Superior temporal gyrus (tissue), 1 donor: ENCODE results near the gene HELT.

Experiments
- DNase-seq: peaks from one replicate; pipeline ENCODE4 v3.0.0-alpha.2; 2016; ENCODE audit errors: extremely low spot score

The HELT gene

GRCh38 chr4:185003596-185004351, 14.5 kb upstream of the HELT start:
- no peak for DNase-seq

DNA sequence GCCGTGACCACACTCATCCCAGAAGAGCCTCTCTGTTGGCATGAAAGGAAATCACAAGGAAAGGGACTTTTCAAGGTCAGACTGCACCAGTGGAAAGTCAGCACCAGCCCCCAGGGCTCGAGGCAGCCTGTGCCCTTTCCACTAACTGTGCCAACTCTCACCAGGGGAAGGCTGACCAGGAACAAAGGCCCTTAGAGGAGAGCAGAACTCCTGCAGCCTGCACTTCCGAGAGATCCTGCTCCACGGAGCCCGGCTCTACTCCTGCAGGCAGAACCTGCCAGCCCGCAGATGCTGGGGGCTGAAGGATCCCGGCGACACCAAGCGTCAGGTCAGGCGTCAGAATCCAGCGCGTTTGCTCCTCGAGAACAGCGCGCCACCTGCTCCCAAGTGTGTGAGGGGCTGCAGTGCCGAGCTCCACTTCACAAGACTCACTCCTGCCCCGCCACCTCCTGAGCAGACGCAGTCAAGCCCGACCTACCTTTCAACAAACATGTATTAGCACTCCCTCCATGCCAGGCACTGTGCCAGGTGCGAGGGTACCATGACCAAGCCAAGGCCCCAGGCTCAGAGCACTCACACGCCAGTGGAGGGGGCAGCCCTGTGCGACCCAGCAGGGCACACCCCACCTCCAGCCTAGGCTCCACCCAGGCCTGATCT, 13.6 kb upstream of the HELT start:
- no peak for DNase-seq

DNA sequence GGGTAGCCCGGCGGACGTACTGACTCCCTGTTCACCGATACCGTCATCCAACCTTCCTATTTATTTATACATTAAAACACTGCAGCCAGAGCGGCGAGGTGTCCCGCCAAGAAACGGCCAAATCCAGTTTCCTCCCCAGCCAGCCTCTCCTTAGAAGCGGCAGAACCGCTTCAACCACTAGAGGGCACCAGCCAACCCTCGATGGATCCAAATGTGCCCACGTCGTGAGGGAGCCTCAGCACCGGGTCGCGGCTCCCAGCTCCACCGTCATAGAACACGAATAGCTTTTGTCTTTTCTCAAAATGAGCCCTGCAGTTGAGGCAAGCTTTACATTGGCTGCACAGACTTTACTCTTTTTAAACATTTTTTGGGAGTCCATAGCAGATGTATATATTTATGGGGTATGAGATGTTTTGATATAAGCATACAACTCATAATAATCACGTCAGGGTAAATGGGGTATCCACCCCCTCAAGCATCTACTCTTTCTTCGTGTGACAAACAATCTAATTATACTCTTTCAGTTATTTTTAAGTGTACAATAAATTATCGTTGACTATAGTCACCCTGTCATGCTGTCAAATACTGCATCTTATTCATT, 13.0 kb upstream of the HELT start:
- DNase-seq: peak; percentile 90

GRCh38 chr4:185011408-185011807, 6.9 kb upstream of the HELT start:
- DNase-seq: no peak

DNA sequence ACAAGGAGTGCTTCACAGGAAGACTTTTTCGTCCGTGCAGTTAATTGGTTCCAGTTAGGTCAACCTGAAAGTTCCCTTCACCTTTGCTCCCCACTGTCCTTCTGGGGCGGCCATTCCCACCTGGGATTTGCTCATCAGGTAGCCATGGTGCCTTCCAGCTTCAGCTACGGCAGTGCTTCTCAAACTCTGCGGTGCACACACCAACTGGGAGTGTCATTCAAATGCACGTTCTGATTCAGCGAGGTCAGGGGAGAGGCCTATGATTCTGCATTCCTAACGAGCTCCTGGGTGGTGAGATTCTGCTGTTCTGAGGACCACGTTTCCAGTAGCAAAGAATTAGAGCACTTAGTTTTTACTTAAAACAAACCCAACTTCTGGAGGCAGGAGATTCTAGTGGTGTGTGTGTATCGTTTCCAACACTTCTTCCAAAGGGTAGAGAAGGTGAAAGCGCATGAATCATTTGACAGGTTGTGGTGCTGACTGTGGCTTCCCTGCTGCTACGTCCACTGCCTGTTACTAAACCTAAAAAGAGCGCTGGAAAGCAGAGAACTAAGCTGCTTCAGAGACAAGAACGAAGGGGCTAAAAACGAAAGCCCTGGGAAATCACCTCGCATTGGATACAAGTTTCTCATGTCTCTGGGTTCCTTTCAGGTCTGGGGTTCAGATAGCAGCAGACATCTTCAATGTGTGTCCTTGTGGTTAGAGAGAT, 4.7 kb upstream of the HELT start:
- DNase-seq: no peak

DNA sequence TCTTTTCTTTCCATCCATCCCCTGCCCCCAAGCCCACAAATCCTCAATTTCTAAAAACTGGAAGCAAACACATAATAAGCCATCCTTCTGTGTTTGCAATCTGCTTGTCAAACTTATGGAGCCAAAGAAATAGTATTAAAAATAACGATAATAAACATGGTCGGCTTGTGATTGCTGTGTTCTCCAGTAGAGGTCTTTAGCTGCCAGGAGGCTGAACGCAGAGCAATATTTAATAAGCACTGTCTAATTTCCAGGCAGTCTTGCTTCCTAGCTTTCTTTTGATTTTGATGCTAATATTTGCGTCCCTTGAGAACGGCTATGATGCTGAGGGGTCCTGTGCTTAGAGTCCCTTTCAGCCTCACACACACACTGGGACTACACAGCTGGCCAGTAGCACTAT, 3.2 kb upstream of the HELT start:
- DNase-seq: no peak

- no peak for DNase-seq
Measured at GRCh38 chr4:185016101-185016940, 2.0 kb upstream of the HELT start.

DNA sequence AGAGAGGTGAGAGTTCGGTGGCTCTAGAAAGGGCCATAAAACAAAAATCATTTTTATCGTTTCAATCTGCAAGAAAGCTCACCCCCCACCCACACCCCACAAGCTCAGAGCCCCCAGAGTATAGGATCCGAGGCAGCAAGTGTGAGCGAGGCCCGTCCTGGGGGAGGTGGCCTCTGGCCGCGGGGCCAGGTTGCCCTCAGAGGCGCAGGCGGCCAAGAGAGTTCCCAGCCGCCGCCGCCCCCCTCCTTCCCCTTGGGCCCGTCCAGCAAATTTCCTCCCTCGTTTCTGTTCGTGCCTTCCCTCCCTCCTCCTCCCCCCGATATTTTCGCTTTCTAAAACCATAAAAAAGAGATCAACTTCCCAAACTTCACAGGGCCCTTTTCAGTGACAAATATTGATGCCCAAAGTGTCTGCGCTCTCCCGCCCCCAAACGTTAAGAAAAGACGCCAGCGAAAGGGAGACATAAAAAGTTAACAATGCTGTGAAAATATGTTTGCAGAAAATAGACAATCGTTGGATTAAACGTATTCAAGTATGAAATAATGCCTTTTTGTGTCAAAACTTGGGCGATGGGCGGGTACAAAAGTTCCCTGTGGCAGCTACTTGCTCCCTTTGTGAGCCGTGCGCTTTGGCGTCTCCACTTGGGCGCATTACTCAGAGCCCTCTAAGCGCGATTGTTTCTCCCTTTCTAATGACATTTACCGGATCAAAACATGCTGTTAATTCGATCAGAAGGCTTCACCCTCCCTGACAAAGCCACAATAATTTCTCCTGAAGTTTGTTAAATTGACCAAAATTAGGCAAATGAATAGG, 1.1 kb upstream of the HELT start:
- DNase-seq: no peak

GRCh38 chr4:185018834-185019455, 655 bp downstream of the HELT start:
- no peak for DNase-seq

- no peak for DNase-seq
Measured at GRCh38 chr4:185019456-185020292, 1.4 kb downstream of the HELT start.

DNA sequence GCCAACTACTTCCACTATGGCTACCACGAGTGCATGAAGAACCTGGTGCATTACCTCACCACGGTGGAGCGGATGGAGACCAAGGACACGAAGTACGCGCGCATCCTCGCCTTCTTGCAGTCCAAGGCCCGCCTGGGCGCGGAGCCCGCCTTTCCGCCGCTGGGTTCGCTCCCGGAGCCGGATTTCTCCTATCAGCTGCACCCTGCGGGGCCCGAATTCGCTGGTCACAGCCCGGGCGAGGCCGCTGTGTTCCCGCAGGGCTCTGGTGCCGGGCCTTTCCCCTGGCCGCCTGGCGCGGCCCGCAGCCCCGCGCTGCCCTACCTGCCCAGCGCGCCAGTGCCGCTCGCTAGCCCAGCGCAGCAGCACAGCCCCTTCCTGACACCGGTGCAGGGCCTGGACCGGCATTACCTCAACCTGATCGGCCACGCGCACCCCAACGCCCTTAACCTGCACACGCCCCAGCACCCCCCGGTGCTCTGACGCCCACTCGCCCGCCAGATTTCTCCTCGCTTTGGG, 2.1 kb downstream of the HELT start:
- no peak for DNase-seq

DNA sequence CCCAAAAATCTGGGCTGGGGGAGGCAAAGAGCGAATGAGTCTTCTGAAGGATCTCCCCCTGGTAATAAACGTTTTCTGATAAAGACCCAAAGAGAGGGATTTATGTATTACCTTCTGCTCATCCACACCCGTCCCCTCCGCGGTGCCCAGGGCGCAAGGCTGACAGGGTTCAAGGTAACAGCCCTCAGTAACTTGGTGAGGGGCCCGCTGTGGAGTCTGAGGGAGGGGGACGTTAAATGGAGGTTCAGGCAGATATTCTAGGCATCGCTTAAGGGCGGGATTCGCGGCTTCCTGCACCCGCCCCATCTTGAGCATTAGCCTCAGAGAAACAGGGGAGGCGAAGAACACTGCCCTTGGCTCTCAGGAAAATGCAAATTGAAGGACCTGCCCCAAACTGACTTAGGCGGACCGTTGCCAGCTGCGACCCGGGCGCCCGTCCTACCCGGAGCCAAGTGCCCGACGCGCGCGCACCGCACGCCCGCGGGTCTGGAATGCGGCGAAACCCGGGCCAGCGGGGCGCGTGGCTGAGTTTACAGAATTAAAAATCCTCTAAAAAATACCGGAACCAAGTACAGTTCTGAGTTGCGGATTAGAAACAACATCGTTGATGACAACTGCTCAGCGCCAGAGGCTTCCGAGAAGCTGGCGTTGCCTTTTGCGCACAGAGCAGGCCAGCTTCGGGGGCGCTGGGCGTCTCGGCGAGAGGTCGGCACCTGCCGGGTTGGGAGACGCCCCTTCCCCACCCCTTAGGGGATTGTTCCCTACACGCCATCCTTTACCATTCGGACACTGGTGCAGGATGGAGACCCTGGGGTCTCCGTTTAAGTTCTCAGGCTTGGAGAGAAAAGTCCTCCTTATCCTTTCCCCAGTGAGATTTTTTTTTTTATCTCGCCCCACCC, 2.8 kb downstream of the HELT start:
- no peak for DNase-seq

DNA sequence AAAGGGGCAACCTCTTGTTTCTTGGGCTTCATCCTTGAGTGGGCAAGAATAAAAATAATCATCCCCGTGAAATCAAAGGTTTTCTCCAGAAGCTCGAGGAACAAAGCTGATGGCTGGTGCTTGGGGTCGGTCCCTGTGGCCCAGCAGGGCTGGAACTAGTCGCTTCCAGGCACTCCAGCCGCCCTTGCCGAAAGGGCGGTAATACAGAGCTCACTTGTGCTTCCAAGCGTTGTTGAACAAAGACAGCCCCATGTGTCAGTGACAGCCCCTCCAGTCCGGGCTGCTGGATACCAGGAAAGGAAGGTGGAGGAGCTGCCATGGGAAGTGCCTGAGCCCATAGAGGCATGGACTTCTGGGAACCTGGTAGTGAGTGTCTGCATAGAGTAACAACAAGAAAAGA, 5.2 kb downstream of the HELT start:
- DNase-seq: no peak

- DNase-seq: no peak
Measured at GRCh38 chr4:185028625-185029024, 10.3 kb downstream of the HELT start.

DNA sequence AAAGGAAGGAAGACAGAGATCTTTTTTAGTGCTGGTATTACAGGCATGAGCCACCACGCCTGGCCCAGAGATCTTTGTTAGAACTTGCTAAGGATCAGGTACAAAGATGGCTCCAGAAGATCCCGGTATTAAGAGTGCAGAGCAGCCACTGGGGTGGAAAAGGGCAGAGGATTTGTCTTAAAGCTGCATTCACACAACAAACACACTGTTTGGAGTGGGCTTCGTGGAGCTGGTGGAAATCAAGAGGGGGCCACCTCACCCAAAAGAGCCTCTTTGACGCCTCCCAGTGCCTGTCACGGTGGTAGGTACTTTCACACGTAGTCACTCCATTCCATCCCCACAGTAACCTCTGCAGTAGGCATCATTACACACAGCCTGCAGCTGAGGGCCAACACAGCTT, 13.3 kb downstream of the HELT start:
- no peak for DNase-seq

GRCh38 chr4:185033072-185033471, 14.8 kb downstream of the HELT start:
- no peak for DNase-seq

DNA sequence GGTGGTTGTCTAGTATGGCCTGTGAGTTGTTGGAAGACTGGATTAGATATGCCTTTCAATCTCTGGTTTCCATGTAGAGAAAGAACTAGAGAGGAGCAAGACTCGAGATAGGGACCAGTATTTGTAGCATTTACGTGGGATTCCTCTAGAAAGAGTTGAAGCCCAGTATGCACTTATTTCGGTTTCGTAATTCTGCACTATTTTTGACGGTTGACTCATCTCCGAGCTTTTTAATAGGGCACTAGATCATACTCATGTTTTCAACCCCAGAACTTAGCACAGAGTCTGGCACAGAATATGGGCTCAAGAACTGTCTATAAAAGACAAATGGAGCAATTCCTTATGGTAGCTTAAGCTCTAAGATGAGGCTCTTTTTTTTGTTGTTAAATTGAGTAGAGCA, 15.7 kb downstream of the HELT start:
- no peak for DNase-seq

- DNase-seq: no peak
Measured at GRCh38 chr4:185035284-185035683, 17.0 kb downstream of the HELT start.
